Suprapubic skin (tissue), 4 donors: ENCODE measurements around the gene ZNF444.

ENCODE experiments used
- EP300 ChIP-seq: sonication (generic); formaldehyde crosslinking; IDR thresholded peaks from one replicate; pipeline ENCODE4 v1.6.1; 2017; ENCODE audit warnings: antibody characterized with exemption
- POLR2A ChIP-seq, 2 donors: fragments of 450-650 bp; IDR thresholded peaks; one replicate each; pipeline ENCODE4 v1.6.1; 2017; ENCODE audit warnings: antibody characterized with exemption in 2 of 2, mild to moderate bottlenecking in 2 of 2, moderate library complexity in 2 of 2
- POLR2AphosphoS5 ChIP-seq, 3 donors: sonication (generic); formaldehyde crosslinking; IDR thresholded peaks; one replicate each; pipeline ENCODE4 v1.6.1; 2017; ENCODE audit warnings: antibody characterized with exemption in 3 of 3
- TF ChIP-seq, protein P1 (sequence below), 2 donors: fragments of 200-600 bp in 1 of 2; fragments of 450-650 bp in 1 of 2; sonication (generic) in 1 of 2; IDR thresholded peaks; one replicate each; pipeline ENCODE4 v1.5.1; 2016 to 2019; ENCODE audit warnings: antibody characterized with exemption in 2 of 2, mild to moderate bottlenecking in 1 of 2, moderate library complexity in 1 of 2

DNA sequence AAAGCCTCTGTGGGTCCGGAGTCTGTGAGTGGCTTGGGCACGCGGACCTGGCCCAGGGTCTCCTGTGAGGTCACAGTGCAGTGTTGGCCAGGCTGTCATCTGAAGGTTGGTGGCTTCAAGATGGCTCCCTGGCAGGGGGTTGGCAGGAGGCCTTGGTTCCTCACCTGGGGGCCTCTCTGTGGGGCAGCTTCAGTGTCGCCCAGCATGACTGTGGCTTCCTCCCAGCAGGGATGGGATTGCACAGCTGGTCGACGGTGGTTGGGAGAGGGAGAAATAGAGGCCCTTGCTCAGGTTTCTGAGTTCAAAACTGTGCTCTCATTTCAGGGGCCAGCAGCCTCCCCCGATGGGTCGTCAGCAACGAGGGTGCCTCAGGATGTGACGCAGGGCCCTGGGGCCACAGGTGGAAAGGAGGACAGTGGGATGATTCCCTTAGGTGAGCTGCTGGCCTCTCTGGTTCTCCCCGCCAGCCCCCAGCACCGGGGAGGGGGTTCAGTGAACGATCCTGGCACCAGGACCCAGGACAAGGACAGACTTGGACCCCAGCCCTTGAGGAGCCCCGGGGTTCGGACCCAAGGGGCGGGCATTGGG is 17.2 kb downstream of the ZNF444 start:
- TF ChIP-seq, protein P1, sequence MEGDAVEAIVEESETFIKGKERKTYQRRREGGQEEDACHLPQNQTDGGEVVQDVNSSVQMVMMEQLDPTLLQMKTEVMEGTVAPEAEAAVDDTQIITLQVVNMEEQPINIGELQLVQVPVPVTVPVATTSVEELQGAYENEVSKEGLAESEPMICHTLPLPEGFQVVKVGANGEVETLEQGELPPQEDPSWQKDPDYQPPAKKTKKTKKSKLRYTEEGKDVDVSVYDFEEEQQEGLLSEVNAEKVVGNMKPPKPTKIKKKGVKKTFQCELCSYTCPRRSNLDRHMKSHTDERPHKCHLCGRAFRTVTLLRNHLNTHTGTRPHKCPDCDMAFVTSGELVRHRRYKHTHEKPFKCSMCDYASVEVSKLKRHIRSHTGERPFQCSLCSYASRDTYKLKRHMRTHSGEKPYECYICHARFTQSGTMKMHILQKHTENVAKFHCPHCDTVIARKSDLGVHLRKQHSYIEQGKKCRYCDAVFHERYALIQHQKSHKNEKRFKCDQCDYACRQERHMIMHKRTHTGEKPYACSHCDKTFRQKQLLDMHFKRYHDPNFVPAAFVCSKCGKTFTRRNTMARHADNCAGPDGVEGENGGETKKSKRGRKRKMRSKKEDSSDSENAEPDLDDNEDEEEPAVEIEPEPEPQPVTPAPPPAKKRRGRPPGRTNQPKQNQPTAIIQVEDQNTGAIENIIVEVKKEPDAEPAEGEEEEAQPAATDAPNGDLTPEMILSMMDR (IDR thresholded peaks at IDR 0.05): no peak
- TF ChIP-seq POLR2AphosphoS5 (IDR thresholded peaks at IDR 0.05) (no peak), POLR2A (IDR thresholded peaks at IDR 0.05) (no peak), EP300 (no peak)
